ENCODE data around the gene FCMR.

- TF ChIP-seq, protein P1, sequence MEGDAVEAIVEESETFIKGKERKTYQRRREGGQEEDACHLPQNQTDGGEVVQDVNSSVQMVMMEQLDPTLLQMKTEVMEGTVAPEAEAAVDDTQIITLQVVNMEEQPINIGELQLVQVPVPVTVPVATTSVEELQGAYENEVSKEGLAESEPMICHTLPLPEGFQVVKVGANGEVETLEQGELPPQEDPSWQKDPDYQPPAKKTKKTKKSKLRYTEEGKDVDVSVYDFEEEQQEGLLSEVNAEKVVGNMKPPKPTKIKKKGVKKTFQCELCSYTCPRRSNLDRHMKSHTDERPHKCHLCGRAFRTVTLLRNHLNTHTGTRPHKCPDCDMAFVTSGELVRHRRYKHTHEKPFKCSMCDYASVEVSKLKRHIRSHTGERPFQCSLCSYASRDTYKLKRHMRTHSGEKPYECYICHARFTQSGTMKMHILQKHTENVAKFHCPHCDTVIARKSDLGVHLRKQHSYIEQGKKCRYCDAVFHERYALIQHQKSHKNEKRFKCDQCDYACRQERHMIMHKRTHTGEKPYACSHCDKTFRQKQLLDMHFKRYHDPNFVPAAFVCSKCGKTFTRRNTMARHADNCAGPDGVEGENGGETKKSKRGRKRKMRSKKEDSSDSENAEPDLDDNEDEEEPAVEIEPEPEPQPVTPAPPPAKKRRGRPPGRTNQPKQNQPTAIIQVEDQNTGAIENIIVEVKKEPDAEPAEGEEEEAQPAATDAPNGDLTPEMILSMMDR (conservative IDR thresholded peaks at IDR 0.05; ENCODE audit: low read depth in 2 of 2) = no peak
- TF ChIP-seq POLR2AphosphoS5 (IDR thresholded peaks at IDR 0.05; ENCODE audit: low read depth) (no peak), REST (IDR thresholded peaks at IDR 0.05; ENCODE audit: unreplicated experiment) (no peak), CREB1 (CRISPR knock-in tag; IDR thresholded peaks at IDR 0.05; ENCODE audit: low read depth) (no peak)
Observed at GRCh38 chr1:206905295-206906164, 16.2 kb downstream of the FCMR start.
